Measurements from ENCODE around the gene LRRC10. TPM values are rescaled to one million over a fixed set of nuclear protein-coding genes. Genes with fewer than 3 reads are reported as not detected.

The LRRC10 gene
- total RNA-seq: not detected in 2 replicates

DNA sequence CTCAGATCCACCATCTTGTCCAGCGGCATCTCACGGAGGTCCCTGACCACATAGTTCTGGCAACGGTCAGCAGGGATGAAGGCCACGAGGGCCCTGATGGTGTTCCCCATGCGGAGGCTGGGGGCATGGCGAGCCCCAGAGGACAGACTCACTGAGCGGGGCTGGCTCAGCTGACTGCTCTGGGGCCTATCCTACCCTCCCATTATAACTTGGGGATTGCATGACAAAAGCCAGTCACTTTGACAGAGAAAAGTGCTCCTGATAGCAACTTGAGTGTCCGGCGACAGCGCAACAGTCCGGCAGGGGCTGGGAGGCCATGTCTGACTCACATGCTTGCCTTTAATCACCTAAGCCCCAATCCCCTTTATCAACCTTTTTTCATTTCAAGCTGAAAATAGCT, at the start of gene LRRC10:
TSS of gene LRRC10 (minus strand) at position 179 of the 400 bp plus-strand sequence. CDS start at position 110, 69 bp downstream.

GRCh38 chr12:69585189-69586062, 25.3 kb downstream of the LRRC10 start, which contains the start of gene CCT2:
CCT2 (plus strand) TSS chr12:69585459; CDS start chr12:69585522, 63 bp downstream.

Other genes with a start within 250 kb of the LRRC10 start
- gene FRS2, start 140.5 kb downstream of the LRRC10 start, total RNA-seq: 37.6 and 41.1 TPM in 2 replicates
- 69.3 and 83.2 TPM in 2 replicates for gene CCT2, start 25.4 kb downstream of the LRRC10 start, total RNA-seq
- not detected in 2 replicates for gene BEST3, start 88.4 kb upstream of the LRRC10 start, total RNA-seq
- gene RAB3IP, start 128.0 kb upstream of the LRRC10 start, total RNA-seq: 0.56 and 6.9 TPM in 2 replicates
- 0.06 TPM in 1 of 2 replicates, not detected in the other for gene MYRFL, start 214.3 kb upstream of the LRRC10 start, total RNA-seq

Data from cardiac ventricle fibroblast (primary cell).